GM12875 (cell line): ENCODE data around the gene GOLGA6C.
"Not testable (repeated sequence)": the region's sequence is repeated elsewhere in the genome, so short reads cannot be mapped to it uniquely, and the experiment has no call there.

Experiments
- H3K4me3 ChIP-seq: one replicate; pipeline ENCODE4 v1.5.1; 2011; ENCODE audit warnings: low read depth, low read length, control low read depth
- CTCF ChIP-seq: IDR thresholded peaks from 2 replicates; pipeline ENCODE4 v1.5.1; 2011; ENCODE audit warnings: low read depth, mild to moderate bottlenecking, control low read depth, inconsistent platforms, low read length, moderate library complexity, borderline replicate concordance; ENCODE audit not compliant: insufficient read depth

Gene GOLGA6C

GRCh38 chr15:75213212-75213767 is 44.8 kb upstream of the GOLGA6C start:
- H3K4me3 ChIP-seq: no peak overlapping the region
- TF ChIP-seq CTCF: no peak

DNA sequence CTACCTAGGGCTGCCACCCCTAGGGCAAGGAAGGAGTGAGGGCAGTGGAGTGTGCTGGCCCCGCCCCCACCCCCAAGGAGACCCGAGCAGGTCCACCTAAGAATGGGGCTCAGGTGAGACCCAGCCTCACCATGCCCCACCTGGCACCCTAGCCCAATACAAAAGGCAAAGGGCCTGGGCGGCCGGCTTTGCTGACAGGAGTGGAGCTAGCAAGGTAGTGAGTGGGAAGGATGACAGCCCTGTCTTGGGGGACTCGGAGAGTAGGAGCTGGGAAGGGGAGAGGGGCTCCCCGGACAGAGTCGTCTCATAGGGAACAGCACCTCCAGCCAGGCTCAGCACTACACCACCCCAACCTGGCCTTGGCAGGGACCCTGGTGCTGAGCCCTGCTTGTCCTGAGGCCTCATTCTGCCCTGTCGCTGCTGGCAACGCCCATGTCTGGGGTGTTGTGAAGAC is 44.3 kb upstream of the GOLGA6C start:
- TF ChIP-seq CTCF: no peak
- H3K4me3 ChIP-seq: no peak overlapping the region

GRCh38 chr15:75214293-75215096 is 43.6 kb upstream of the GOLGA6C start:
- H3K4me3 ChIP-seq: no peak overlapping the region
- no peak for TF ChIP-seq CTCF

- H3K4me3 ChIP-seq: no peak overlapping the region
- TF ChIP-seq CTCF: no peak
Measured at GRCh38 chr15:75215107-75216004, 42.8 kb upstream of the GOLGA6C start.

DNA sequence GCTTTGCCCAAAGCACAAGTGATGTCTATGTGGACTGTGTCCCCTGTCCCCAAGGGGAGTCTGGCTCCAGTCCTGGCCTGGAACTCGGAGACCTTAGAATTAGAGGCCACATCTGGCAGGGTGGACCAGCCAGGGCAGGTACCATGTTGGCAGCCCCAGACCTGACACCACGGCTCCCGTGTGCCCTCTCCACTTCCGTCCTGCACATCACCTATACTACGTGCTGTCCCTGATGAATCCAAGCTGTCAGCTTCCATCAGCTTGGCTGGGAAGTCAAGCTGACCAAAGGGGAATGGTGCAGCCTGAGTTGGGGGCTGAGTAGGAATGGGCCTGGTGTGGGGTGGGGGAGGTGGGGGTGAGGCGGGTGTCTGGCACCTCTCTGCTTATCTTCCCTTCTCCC is 41.1 kb upstream of the GOLGA6C start:
- no peak for TF ChIP-seq CTCF
- H3K4me3 ChIP-seq: no peak overlapping the region

DNA sequence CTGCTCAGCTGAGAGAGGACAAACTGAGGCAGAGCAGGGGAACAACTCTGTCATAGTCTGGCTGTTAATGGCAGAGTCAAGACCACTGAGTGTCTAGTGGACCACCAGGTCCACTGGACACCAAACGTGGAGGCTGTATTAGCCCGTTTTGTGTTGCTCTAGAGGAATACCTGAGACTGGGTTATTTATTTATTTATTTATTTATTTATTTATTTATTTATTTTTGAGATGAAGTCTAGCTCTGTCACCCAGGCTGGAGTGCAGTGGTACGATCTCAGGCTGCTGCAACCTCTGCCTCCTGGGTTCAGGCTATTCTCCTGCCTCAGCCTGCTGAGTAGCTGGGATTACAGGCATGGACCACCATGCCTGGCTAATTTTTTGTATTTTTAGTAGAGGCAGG is 40.6 kb upstream of the GOLGA6C start:
- not testable (repeated sequence) for H3K4me3 ChIP-seq

DNA sequence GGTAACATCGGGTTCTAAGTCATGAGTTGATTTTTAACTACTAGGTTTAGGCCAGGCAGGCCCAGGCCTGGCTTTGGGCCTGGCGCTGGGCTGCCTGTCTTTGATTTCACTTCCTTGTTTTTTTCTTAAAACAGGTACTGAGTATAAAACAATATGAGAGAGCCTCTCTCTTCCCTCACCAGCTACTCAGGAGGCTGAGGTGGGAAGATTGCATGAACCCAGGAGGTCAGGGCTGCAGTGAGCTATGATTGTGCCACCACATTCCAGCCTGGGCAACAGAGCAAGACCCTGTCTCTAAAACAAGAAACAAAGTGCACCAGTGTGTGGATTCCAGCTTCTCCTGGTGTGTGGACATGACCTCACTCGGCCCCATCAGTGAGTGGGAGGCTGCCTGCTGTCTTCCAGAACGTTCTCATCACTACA is 38.6 kb upstream of the GOLGA6C start:
- not testable (repeated sequence) for H3K4me3 ChIP-seq

- TF ChIP-seq CTCF: no peak
- H3K4me3 ChIP-seq: no peak overlapping the region
Measured at GRCh38 chr15:75223688-75224087, 34.4 kb upstream of the GOLGA6C start.
